NCI-H748 treated with DMSO at 0.1 percent for 48 hours (cell line): ENCODE measurements around the gene HDGF.
A peak's percentile ranks its signal among the peaks of the same experiment; 100 is the strongest.

Experiments used
- DNase-seq: peaks from one replicate; lab custom pipeline; 2025; lab: John Stamatoyannopoulos, UW

HDGF gene

GRCh38 chr1:156751451-156751756 is at the start of gene HDGF:
Gene HDGF (minus strand): TSS chr1:156751675. CDS start chr1:156751429, 246 bp downstream.
- DNase-seq, result no peak

GRCh38 chr1:156797212-156797871 is 45.9 kb upstream of the HDGF start:
- peak; percentile 44 for DNase-seq

- no peak for DNase-seq
These were observed 45.0 kb upstream of the HDGF start for GRCh38 chr1:156796340-156797097.

- DNase-seq, result no peak
These were observed 44.3 kb upstream of the HDGF start for GRCh38 chr1:156795787-156796186.

- DNase-seq, result no peak
These were observed 43.9 kb upstream of the HDGF start for GRCh38 chr1:156795374-156795733.

- no peak for DNase-seq
These were observed 43.3 kb upstream of the HDGF start for GRCh38 chr1:156794506-156795373.

GRCh38 chr1:156789621-156790318 is 38.3 kb upstream of the HDGF start:
- DNase-seq, result no peak

- no peak for DNase-seq
These were observed 36.7 kb upstream of the HDGF start for GRCh38 chr1:156788136-156788535.

GRCh38 chr1:156786640-156787039 is 35.2 kb upstream of the HDGF start:
- no peak for DNase-seq

- no peak for DNase-seq
These were observed 34.0 kb upstream of the HDGF start for GRCh38 chr1:156785458-156785857.

GRCh38 chr1:156781585-156782186 is 30.2 kb upstream of the HDGF start:
- no peak for DNase-seq

- no peak for DNase-seq
These were observed 26.1 kb upstream of the HDGF start for GRCh38 chr1:156777573-156777972.

GRCh38 chr1:156776942-156777341 is 25.5 kb upstream of the HDGF start:
- no peak for DNase-seq

- no peak for DNase-seq
These were observed 24.3 kb upstream of the HDGF start for GRCh38 chr1:156775799-156776198.

- no peak for DNase-seq
These were observed 22.1 kb upstream of the HDGF start for GRCh38 chr1:156773607-156774006.

GRCh38 chr1:156772728-156773497 is 21.4 kb upstream of the HDGF start:
- DNase-seq, result no peak

GRCh38 chr1:156772222-156772621 is 20.7 kb upstream of the HDGF start:
- DNase-seq, result no peak

GRCh38 chr1:156768610-156769295 is 17.3 kb upstream of the HDGF start:
- no peak for DNase-seq

GRCh38 chr1:156767879-156768604 is 16.6 kb upstream of the HDGF start:
- peak; percentile 13 for DNase-seq
